MCF 10A (cell line): ENCODE measurements around the gene PDZRN3. TPM values are rescaled to one million over a fixed set of nuclear protein-coding genes. Genes with fewer than 3 reads are reported as not detected.

Experiments used
- BruUV-seq: library from RNA; stranded (reverse); fragments of 400-500 nt; replicated peaks from 2 replicates; lab custom pipeline; 2021; lab: Mats Ljungman, UMichigan
- CTCF ChIA-PET: fragments of 300-600 bp; sonication (Branson Sonifier 250); formaldehyde crosslinking; extraction: SDS; loops from one replicate; lab custom pipeline; 2021; ENCODE audit warnings: antibody characterized with exemption, inconsistent platforms; lab: Yijun Ruan, JAX
- POLR2A ChIA-PET: fragments of 300-600, 350-650 bp; sonication (Branson Sonifier 250); formaldehyde crosslinking; extraction: SDS; loops from one replicate; lab custom pipeline; 2020; ENCODE audit warnings: antibody characterized with exemption, inconsistent platforms; lab: Yijun Ruan, JAX
- DNase-seq: peaks from one replicate; pipeline ENCODE4 v3.0.0-alpha.2; 2018; ENCODE audit not compliant: unreplicated experiment
- H3K27ac Mint-ChIP-seq: one replicate; pipeline ENCODE4 v1.8.0; 2022; ENCODE audit warnings: mild to moderate bottlenecking, low read depth, mixed read lengths; ENCODE audit not compliant: unreplicated experiment
- H3K27me3 Mint-ChIP-seq: one replicate; pipeline ENCODE4 v1.8.0; 2022; ENCODE audit warnings: mixed read lengths; ENCODE audit not compliant: insufficient read depth, unreplicated experiment
- H3K36me3 Mint-ChIP-seq: one replicate; pipeline ENCODE4 v1.8.0; 2022; ENCODE audit warnings: mild to moderate bottlenecking, moderate library complexity, mixed read lengths; ENCODE audit not compliant: insufficient read depth, unreplicated experiment
- H3K4me1 Mint-ChIP-seq: one replicate; pipeline ENCODE4 v1.8.0; 2022; ENCODE audit warnings: mixed read lengths; ENCODE audit not compliant: insufficient read depth, unreplicated experiment
- H3K4me3 Mint-ChIP-seq: one replicate; pipeline ENCODE4 v1.8.0; 2022; ENCODE audit warnings: mild to moderate bottlenecking, moderate library complexity, mixed read lengths; ENCODE audit not compliant: unreplicated experiment
- H3K9me3 Mint-ChIP-seq: one replicate; pipeline ENCODE4 v1.8.0; 2022; ENCODE audit warnings: mixed read lengths; ENCODE audit not compliant: unreplicated experiment
- CTCF ChIP-seq: fragments of 200-600 bp; IDR thresholded peaks from one replicate; pipeline ENCODE4 v1.8.0; 2022; ENCODE audit warnings: antibody characterized with exemption, mild to moderate bottlenecking; ENCODE audit not compliant: unreplicated experiment
- intact Hi-C: fragments of 100-400 bp; cut with micrococcal nuclease; formaldehyde crosslinking; loops from 2 replicates; pipeline ENCODE4 v1.14.1; 2022
- total RNA-seq: library from RNA; stranded (reverse); gene quantifications from 2 replicates; pipeline ENCODE4 v1.2.3, GENCODE V29; 2022

PDZRN3 gene
- total RNA-seq, 1 experiment from 2014 or later, result not detected

- CTCF ChIA-PET, result interaction anchor here (0.8 kb wide), 1 partner anchor 41 kb away, joined by 3 read pairs; no protein-coding TSS in a partner anchor
- Mint-ChIP-seq H3K27ac (no peak overlapping the region), H3K27me3 (peaks cover 19% of the 10 kb centered on the region), H3K9me3 (no peaks in the 10 kb centered on the region), H3K4me3 (no peak overlapping the region), H3K36me3 (no peaks in the 10 kb centered on the region), H3K4me1 (no peaks in the 10 kb centered on the region)
- DNase-seq, result no peak
- no TSS peak for BruUV-seq
- no peak for TF ChIP-seq CTCF
- intact Hi-C loops, result no loop called here
- POLR2A ChIA-PET, result no interaction called here
Measured at GRCh38 chr3:73461547-73461946, 163.2 kb downstream of the PDZRN3 start.

GRCh38 chr3:73459711-73460110, 165.0 kb downstream of the PDZRN3 start:
- Mint-ChIP-seq H3K27me3 (peaks cover 19% of the 10 kb centered on the region), H3K4me3 (no peak overlapping the region), H3K4me1 (no peaks in the 10 kb centered on the region), H3K27ac (no peak overlapping the region), H3K9me3 (no peaks in the 10 kb centered on the region), H3K36me3 (no peaks in the 10 kb centered on the region)
- no TSS peak for BruUV-seq
- DNase-seq, result no peak
- intact Hi-C loops, result no loop called here
- TF ChIP-seq CTCF, result no peak
- ChIA-PET CTCF (no interaction called here), POLR2A (interaction anchor here (1.0 kb wide), 1 partner anchor 35 kb away, joined by 3 read pairs; no protein-coding TSS in a partner anchor)

GRCh38 chr3:73453666-73454065, 171.1 kb downstream of the PDZRN3 start:
- Mint-ChIP-seq H3K27ac (no peak overlapping the region), H3K4me3 (no peak overlapping the region), H3K36me3 (no peaks in the 10 kb centered on the region), H3K9me3 (no peaks in the 10 kb centered on the region), H3K4me1 (no peaks in the 10 kb centered on the region), H3K27me3 (no peaks in the 10 kb centered on the region)
- intact Hi-C loops, result no loop called here
- BruUV-seq, result no TSS peak
- DNase-seq, result no peak
- ChIA-PET CTCF (interaction anchor here (0.8 to 2.9 kb wide), 3 partner anchors 48 to 352 kb away, joined by 3 to 30 read pairs (median 12); no protein-coding TSS in a partner anchor), POLR2A (no interaction called here)
- TF ChIP-seq CTCF, result no peak

GRCh38 chr3:73452729-73453128, 172.0 kb downstream of the PDZRN3 start:
- no peak for TF ChIP-seq CTCF
- intact Hi-C loops, result no loop called here
- CTCF ChIA-PET, result interaction anchor here (0.6 to 2.9 kb wide), 5 partner anchors 49 to 1035 kb away, joined by 3 to 30 read pairs (median 4); no protein-coding TSS in a partner anchor
- Mint-ChIP-seq H3K4me1 (no peaks in the 10 kb centered on the region), H3K9me3 (no peaks in the 10 kb centered on the region), H3K27ac (no peak overlapping the region), H3K36me3 (no peaks in the 10 kb centered on the region), H3K27me3 (no peaks in the 10 kb centered on the region), H3K4me3 (no peak overlapping the region)
- POLR2A ChIA-PET, result no interaction called here
- BruUV-seq, result no TSS peak
- DNase-seq, result no peak
